Suprapubic skin (tissue), 4 donors: ENCODE measurements around the gene ALOX15.

ENCODE experiments used
- POLR2A ChIP-seq, 2 donors: fragments of 450-650 bp; IDR thresholded peaks; one replicate each; pipeline ENCODE4 v1.6.1; 2017; ENCODE audit warnings: antibody characterized with exemption in 2 of 2, mild to moderate bottlenecking in 2 of 2, moderate library complexity in 2 of 2
- POLR2AphosphoS5 ChIP-seq, 3 donors: sonication (generic); formaldehyde crosslinking; IDR thresholded peaks; one replicate each; pipeline ENCODE4 v1.6.1; 2017; ENCODE audit warnings: antibody characterized with exemption in 3 of 3

GRCh38 chr17:4591529-4591928, 49.9 kb downstream of the ALOX15 start:
- no peak for TF ChIP-seq POLR2A (IDR thresholded peaks at IDR 0.05)
- TF ChIP-seq POLR2AphosphoS5 (IDR thresholded peaks at IDR 0.05): no peak
